HG03378 (cell line): ENCODE measurements around the gene LGALS3BP.

Experiments
- ATAC-seq: cut with Tn5 transposase; IDR thresholded peaks from one replicate; pipeline ENCODE4 v1.9.1; 2021; ENCODE audit warnings: mild to moderate bottlenecking, moderate library complexity; ENCODE audit not compliant: unreplicated experiment

LGALS3BP gene

GRCh38 chr17:78944956-78945355 is 34.8 kb downstream of the LGALS3BP start:
- no peak for ATAC-seq

GRCh38 chr17:78944026-78944425 is 35.7 kb downstream of the LGALS3BP start:
- no peak for ATAC-seq

GRCh38 chr17:78940708-78941107 is 39.0 kb downstream of the LGALS3BP start:
- ATAC-seq: no peak

- no peak for ATAC-seq
Observed at GRCh38 chr17:78940258-78940657, 39.5 kb downstream of the LGALS3BP start.

- no peak for ATAC-seq
Observed at GRCh38 chr17:78939615-78940014, 40.1 kb downstream of the LGALS3BP start.

- no peak for ATAC-seq
Observed at GRCh38 chr17:78937561-78937960, 42.2 kb downstream of the LGALS3BP start.

GRCh38 chr17:78935419-78936323 is 44.1 kb downstream of the LGALS3BP start:
- ATAC-seq: no peak

GRCh38 chr17:78934681-78935418 is 44.9 kb downstream of the LGALS3BP start:
- no peak for ATAC-seq

GRCh38 chr17:78933959-78934568 is 45.7 kb downstream of the LGALS3BP start:
- no peak for ATAC-seq

- no peak for ATAC-seq
Observed at GRCh38 chr17:78933025-78933958, 46.4 kb downstream of the LGALS3BP start.

- no peak for ATAC-seq
Observed at GRCh38 chr17:78929908-78930775, 49.6 kb downstream of the LGALS3BP start.

- ATAC-seq: no peak
Observed at GRCh38 chr17:78925662-78926555, 53.8 kb downstream of the LGALS3BP start.

GRCh38 chr17:78925234-78925633 is 54.5 kb downstream of the LGALS3BP start, which contains the start of gene TIMP2:
Gene TIMP2, minus strand, starts transcription at chr17:78925387. Its CDS starts 299 bp downstream, at chr17:78925088.
- ATAC-seq: no peak

- no peak for ATAC-seq
Observed at GRCh38 chr17:78924481-78925151, 55.1 kb downstream of the LGALS3BP start.

- ATAC-seq: no peak
Observed at GRCh38 chr17:78923660-78924453, 55.9 kb downstream of the LGALS3BP start.

- ATAC-seq: no peak
Observed at GRCh38 chr17:78922816-78923498, 56.8 kb downstream of the LGALS3BP start.
